H1 (cell line): Measurements from ENCODE around the gene TBC1D9. TPM values are rescaled to one million over a fixed set of nuclear protein-coding genes. Genes with fewer than 3 reads are reported as not detected.

Experiments
- CTCF ChIA-PET: fragments of 300-600 bp; sonication (Branson Sonifier 250); formaldehyde crosslinking; loops from one replicate; lab custom pipeline; 2021; ENCODE audit not compliant: partially characterized antibody; lab: Charles Lee
- POLR2A ChIA-PET: fragments of 300-600 bp; sonication (Branson Sonifier 250); formaldehyde crosslinking; loops from one replicate; lab custom pipeline; 2021; ENCODE audit warnings: inconsistent platforms; ENCODE audit not compliant: partially characterized antibody; lab: Charles Lee
- DNase-seq, 2 experiments: peaks; one replicate each; pipeline versions ENCODE4 v3.0.0 to v3.0.0-alpha.2; 2010 to 2022; ENCODE audit warnings: low spot score in 2 of 2, low read depth in 1 of 2, mixed read lengths in 1 of 2
- FAIRE-seq: peaks from 2 replicates; lab custom pipeline; 2011; peaks lifted over from hg19 to GRCh38; lab: Jason Lieb, UNC
- H2AFZ ChIP-seq: 2 replicates; pipeline ENCODE4 v1.8.1; 2012; ENCODE audit warnings: low read length, inconsistent platforms
- H2AK5ac ChIP-seq: 2 replicates; pipeline ENCODE4 v1.6.1; 2013; ENCODE audit warnings: low read depth, low read length
- H2BK120ac ChIP-seq: replicated peaks from 2 replicates; pipeline ENCODE3; 2013; ENCODE audit warnings: low read depth, low read length, inconsistent platforms
- H2BK12ac ChIP-seq: 2 replicates; pipeline ENCODE4 v1.6.1; 2013; ENCODE audit warnings: low read depth, low read length
- H2BK15ac ChIP-seq: 2 replicates; pipeline ENCODE4 v1.6.1; 2013; ENCODE audit warnings: low read length
- H2BK20ac ChIP-seq: 2 replicates; pipeline ENCODE4 v1.6.1; 2013; ENCODE audit warnings: low read length
- H2BK5ac ChIP-seq: 2 replicates; pipeline ENCODE4 v1.6.1; 2013; ENCODE audit warnings: low read depth, low read length
- H3K14ac ChIP-seq: 2 replicates; pipeline ENCODE4 v1.6.1; 2013; ENCODE audit warnings: inconsistent platforms; ENCODE audit not compliant: insufficient read length
- H3K18ac ChIP-seq: 2 replicates; pipeline ENCODE4 v1.6.1; 2013; ENCODE audit warnings: low read length; ENCODE audit errors: extremely low read depth
- H3K23ac ChIP-seq: 2 replicates; pipeline ENCODE4 v1.6.1; 2013; ENCODE audit warnings: inconsistent platforms; ENCODE audit not compliant: insufficient read length
- H3K23me2 ChIP-seq: 2 replicates; pipeline ENCODE4 v1.6.1; 2013; ENCODE audit warnings: low read depth, low read length
- H3K27ac ChIP-seq: 2 replicates; pipeline ENCODE4 v1.6.1; 2011; ENCODE audit warnings: low read depth, low read length, inconsistent platforms
- H3K27me3 ChIP-seq, 4 experiments: replicated peaks in 1 of 4; 1 replicate in 1 of 4; 2 replicates in 3 of 4; pipeline versions ENCODE4 v1.6.1 to v1.8.1; 2011 to 2013; ENCODE audit warnings: low read length in 3 of 4, mild to moderate bottlenecking in 3 of 4, inconsistent platforms in 2 of 4, mixed read lengths in 2 of 4, moderate library complexity in 1 of 4; ENCODE audit not compliant: control insufficient read depth in 3 of 4, insufficient read depth in 3 of 4; ENCODE audit errors: extremely low read depth in 1 of 4
- H3K36me3 ChIP-seq, 4 experiments: 2 replicates each; pipeline versions ENCODE4 v1.6.1 to v1.8.1; 2011 to 2013; ENCODE audit warnings: mild to moderate bottlenecking in 4 of 4, low read length in 3 of 4, moderate library complexity in 2 of 4, control low read depth in 1 of 4, inconsistent platforms in 1 of 4; ENCODE audit not compliant: insufficient read depth in 4 of 4, control insufficient read depth in 2 of 4
- H3K4ac ChIP-seq: replicated peaks from 2 replicates; pipeline ENCODE3; 2013; ENCODE audit warnings: low read length, low read depth, mixed read lengths, inconsistent platforms; ENCODE audit not compliant: insufficient read length
- H3K4me1 ChIP-seq, 4 experiments: replicated peaks in 1 of 4; 1 replicate in 1 of 4; 2 replicates in 3 of 4; pipeline versions ENCODE4 v1.6.1 to v1.8.1; 2011 to 2013; ENCODE audit warnings: low read length in 3 of 4, inconsistent platforms in 2 of 4, mixed read lengths in 1 of 4; ENCODE audit not compliant: insufficient read depth in 4 of 4, control insufficient read depth in 3 of 4
- H3K4me2 ChIP-seq, 2 experiments: 2 replicates each; pipeline versions ENCODE4 v1.6.1 to v1.8.1; 2011 to 2013; ENCODE audit warnings: low read depth in 2 of 2, low read length in 2 of 2, control low read depth in 1 of 2, inconsistent platforms in 1 of 2, mild to moderate bottlenecking in 1 of 2; ENCODE audit not compliant: insufficient read depth in 1 of 2
- H3K4me3 ChIP-seq, 4 experiments: fragments of 200-600, 300-600 bp in 1 of 4; sonication (generic), shearing (Covaris generic), sonication (Bioruptor Twin) in 1 of 4; 2 replicates each; pipeline versions ENCODE4 v1.5.1 to v1.8.1; 2011 to 2016; ENCODE audit warnings: low read length in 4 of 4, low read depth in 3 of 4, control low read depth in 2 of 4, inconsistent platforms in 2 of 4, mild to moderate bottlenecking in 2 of 4, mixed read lengths in 1 of 4, moderate library complexity in 1 of 4; ENCODE audit not compliant: insufficient read depth in 2 of 4; ENCODE audit errors: extremely low read depth in 1 of 4
- H3K56ac ChIP-seq: replicated peaks from 2 replicates; pipeline ENCODE3; 2013; ENCODE audit warnings: low read depth, mild to moderate bottlenecking, mixed read lengths, low read length, inconsistent platforms; ENCODE audit not compliant: insufficient read length
- H3K79me1 ChIP-seq: 2 replicates; pipeline ENCODE4 v1.6.1; 2013; ENCODE audit warnings: low read depth, low read length, control low read depth
- H3K79me2 ChIP-seq, 2 experiments: 2 replicates each; pipeline versions ENCODE4 v1.6.1 to v1.8.1; 2012 to 2013; ENCODE audit warnings: low read length in 2 of 2, mild to moderate bottlenecking in 2 of 2, inconsistent platforms in 1 of 2; ENCODE audit not compliant: insufficient read depth in 2 of 2, control insufficient read depth in 1 of 2
- H3K9ac ChIP-seq, 4 experiments: replicated peaks in 1 of 4; 1 replicate in 1 of 4; 2 replicates in 3 of 4; pipeline versions ENCODE4 v1.6.1 to v1.8.1; 2011 to 2013; ENCODE audit warnings: low read depth in 3 of 4, low read length in 3 of 4, control low read depth in 2 of 4, mild to moderate bottlenecking in 2 of 4, moderate library complexity in 2 of 4, inconsistent platforms in 1 of 4; ENCODE audit errors: extremely low read depth in 1 of 4
- H3K9me3 ChIP-seq, 2 experiments: 2 replicates each; pipeline versions ENCODE4 v1.6.1 to v1.8.1; 2012 to 2013; ENCODE audit warnings: mild to moderate bottlenecking in 2 of 2, moderate library complexity in 2 of 2, control low read depth in 1 of 2, inconsistent platforms in 1 of 2, low read depth in 1 of 2, low read length in 1 of 2, mixed read lengths in 1 of 2; ENCODE audit not compliant: insufficient read depth in 2 of 2
- H4K20me1 ChIP-seq, 2 experiments: replicated peaks in 1 of 2; 2 replicates each; pipeline versions ENCODE3 to v1.8.1; 2011 to 2013; ENCODE audit warnings: inconsistent platforms in 2 of 2, low read length in 2 of 2, mild to moderate bottlenecking in 1 of 2; ENCODE audit not compliant: insufficient read depth in 2 of 2, control insufficient read depth in 1 of 2
- H4K5ac ChIP-seq: 2 replicates; pipeline ENCODE4 v1.6.1; 2013; ENCODE audit warnings: low read length, low read depth, mixed read lengths, inconsistent platforms; ENCODE audit not compliant: insufficient read length
- H4K8ac ChIP-seq: 2 replicates; pipeline ENCODE4 v1.8.0; 2013; ENCODE audit warnings: mild to moderate bottlenecking, moderate library complexity, low read length, inconsistent platforms; ENCODE audit not compliant: insufficient read depth; ENCODE audit errors: extremely low read depth
- H4K91ac ChIP-seq: replicated peaks from 2 replicates; pipeline ENCODE3; 2013; ENCODE audit warnings: low read length, mixed read lengths, inconsistent platforms; ENCODE audit not compliant: insufficient read length
- ASH2L ChIP-seq: fragments of 200-600, 300-600 bp; sonication (generic); IDR thresholded peaks from one replicate; pipeline ENCODE4 v1.7.1; 2017; ENCODE audit warnings: low read length
- CBX5 ChIP-seq: fragments of 300-800, 300-1000 bp; sonication (generic); IDR thresholded peaks from 2 replicates; pipeline ENCODE4 v1.7.1; 2016; ENCODE audit warnings: antibody characterized with exemption, low read length, low read depth
- CBX8 ChIP-seq: fragments of 300-800, 300-1000 bp; sonication (generic); IDR thresholded peaks from 2 replicates; pipeline ENCODE4 v1.7.1; 2016; ENCODE audit warnings: low read depth, low read length, borderline replicate concordance
- CREB1 ChIP-seq: IDR thresholded peaks from 2 replicates; pipeline ENCODE4 v1.6.1; 2012; ENCODE audit warnings: inconsistent platforms
- EP300 ChIP-seq, 2 experiments: IDR thresholded peaks; 1 replicate in 1 of 2; 2 replicates in 1 of 2; pipeline ENCODE4 v1.6.1; 2011 to 2012; ENCODE audit warnings: low read depth in 2 of 2, low read length in 2 of 2, mild to moderate bottlenecking in 2 of 2, borderline replicate concordance in 1 of 2, inconsistent platforms in 1 of 2, moderate library complexity in 1 of 2
- GABPA ChIP-seq: IDR thresholded peaks from 2 replicates; pipeline ENCODE4 v1.6.1; 2011; ENCODE audit warnings: mild to moderate bottlenecking, low read length, moderate library complexity, borderline replicate concordance; ENCODE audit not compliant: insufficient read depth
- HDAC2 ChIP-seq, 2 experiments: fragments of 300-600 bp in 1 of 2; sonication (generic) in 1 of 2; IDR thresholded peaks; 2 replicates each; pipeline ENCODE4 v1.6.1; 2011 to 2012; ENCODE audit warnings: low read depth in 2 of 2, low read length in 2 of 2, mild to moderate bottlenecking in 2 of 2, moderate library complexity in 2 of 2, borderline replicate concordance in 1 of 2, inconsistent platforms in 1 of 2
- KDM4A ChIP-seq: IDR thresholded peaks from one replicate; pipeline ENCODE4 v1.7.1; 2012; ENCODE audit warnings: low read depth, mild to moderate bottlenecking, moderate library complexity, low read length, inconsistent platforms; ENCODE audit not compliant: severe bottlenecking
- KDM5A ChIP-seq: fragments of 200-600 bp; IDR thresholded peaks from 2 replicates; pipeline ENCODE4 v1.7.1; 2012; ENCODE audit warnings: mild to moderate bottlenecking, low read length, inconsistent platforms, mixed read lengths
- MAFK ChIP-seq: IDR thresholded peaks from 2 replicates; pipeline ENCODE4 v1.6.1; 2012; ENCODE audit warnings: low read depth, mild to moderate bottlenecking, improper control_type of control experiment, low read length
- SAP30 ChIP-seq: fragments of 300-600 bp; sonication (generic); IDR thresholded peaks from 2 replicates; pipeline ENCODE4 v1.7.1; 2012; ENCODE audit warnings: low read length, moderate library complexity, mild to moderate bottlenecking, inconsistent platforms; ENCODE audit not compliant: insufficient read depth, insufficient replicate concordance
- SP2 ChIP-seq: IDR thresholded peaks from 2 replicates; pipeline ENCODE4 v1.6.1; 2012; ENCODE audit warnings: mild to moderate bottlenecking, low read length, inconsistent platforms
- SUZ12 ChIP-seq: fragments of 200-600 bp; sonication (generic); IDR thresholded peaks from 2 replicates; pipeline ENCODE4 v1.6.1; 2012; ENCODE audit warnings: mild to moderate bottlenecking, inconsistent platforms, low read length, moderate library complexity, mixed read lengths
- TAF1 ChIP-seq: IDR thresholded peaks from 2 replicates; pipeline ENCODE4 v1.6.1; 2011; ENCODE audit warnings: mild to moderate bottlenecking, low read depth, low read length
- TBP ChIP-seq: IDR thresholded peaks from 2 replicates; pipeline ENCODE4 v1.6.1; 2011; ENCODE audit warnings: low read depth, low read length, improper control_type of control experiment
- WGBS, 2 experiments: shearing (Covaris generic) in 1 of 2; methylation state at CpG; one replicate each; pipeline versions ENCODE4 v1.1.6 to v1.1.7; 2013 to 2015; ENCODE audit warnings: low lambda C conversion rate in 2 of 2, mixed read lengths in 2 of 2, inconsistent platforms in 1 of 2, low coverage in 1 of 2, missing lambda C conversion rate in 1 of 2; ENCODE audit not compliant: insufficient replicate concordance in 2 of 2, insufficient coverage in 1 of 2, insufficient read length in 1 of 2; ENCODE audit errors: extremely low coverage in 1 of 2, missing lambda C conversion rate in 1 of 2; 5-methylcytosine and 5-hydroxymethylcytosine counted together
- polyA plus RNA-seq, 7 experiments: library from polyadenylated mRNA; depleted of rRNA in 3 of 7; stranded (reverse) in 5 of 7; unstranded in 2 of 7; fragments of >200 nt in 5 of 7; fragments of 200-250 nt in 2 of 7; gene quantifications; 1 replicate in 5 of 7; 2 replicates in 1 of 7; 4 replicates in 1 of 7; pipeline versions ENCODE4 v1.2.1 to v1.2.3, GENCODE V29; 2011 to 2013; ENCODE audit warnings: missing spikeins in 2 of 7, mixed read lengths in 2 of 7
- total RNA-seq: library from RNA; stranded (reverse); fragmentation: NEBNext Ultra II Directional; extraction: Animal tissue kit (Norgen Biotek cat#: 25700); gene quantifications from 2 replicates; pipeline ENCODE4 v1.2.1, GENCODE V29; 2021

TBC1D9 gene
- total and polyA plus RNA-seq, 2 of the 8 experiments (the other 6 are each of a cell fraction or from before 2014, with no cell fraction given) = 0.94 to 1.0 TPM

- Histone ChIP-seq H3K18ac (no peak overlapping the region), H2BK120ac (no peak overlapping the region), H3K27ac (no peak overlapping the region), H2BK15ac (no peak overlapping the region), H3K23me2 (no peaks in the 10 kb centered on the region; the same call in 1 of the 2 replicates), H2BK20ac (no peak overlapping the region), H4K8ac (no peak overlapping the region), H3K27me3 (no peaks in the 10 kb centered on the region), H3K79me2 (no peaks in the 10 kb centered on the region), H3K56ac (no peak overlapping the region), H2AK5ac (no peak overlapping the region), H4K5ac (no peak overlapping the region), H3K23ac (no peak overlapping the region), H3K9me3 (peaks cover 6 to 8% of the 10 kb centered on the region in 2 experiments), H3K9ac (no peak overlapping the region), H3K4ac (no peak overlapping the region), H2AFZ (no peak overlapping the region), H4K20me1 (no peaks in the 10 kb centered on the region), H3K4me2 (no peak overlapping the region), H2BK12ac (no peak overlapping the region), H3K14ac (no peak overlapping the region), H4K91ac (no peak overlapping the region), H2BK5ac (no peak overlapping the region), H3K4me1 (no peaks in the 10 kb centered on the region; a peak in 1 of 7 replicates), H3K4me3 (no peak overlapping the region), H3K79me1 (no peaks in the 10 kb centered on the region), H3K36me3 (no peaks in the 10 kb centered on the region)
- FAIRE-seq (no peak), DNase-seq (no peak)
- no peak for TF ChIP-seq ASH2L
- TF ChIP-seq GABPA = no peak
- no peak for TF ChIP-seq SP2
- no peak for TF ChIP-seq CBX8
- no peak for TF ChIP-seq SAP30
- TF ChIP-seq KDM5A = no peak
- no peak for TF ChIP-seq CBX5
- TF ChIP-seq SUZ12 = no peak
- TF ChIP-seq EP300 (IDR thresholded peaks at IDR 0.05; ENCODE audit: borderline replicate concordance in 1 of 2, low read depth in 2 of 2, low read length in 2 of 2) = no peak
- TF ChIP-seq MAFK = no peak
- no peak for TF ChIP-seq TAF1
- no peak for TF ChIP-seq CREB1
- no peak for TF ChIP-seq KDM4A
- no peak for TF ChIP-seq TBP
- no peak for TF ChIP-seq HDAC2 (IDR thresholded peaks at IDR 0.05; ENCODE audit: borderline replicate concordance in 1 of 2, low read depth in 2 of 2, low read length in 2 of 2)
- WGBS, 2 experiments = 100% methylated on average over 1 of the region's 1 CpG; no CpG with 5 or more reads in 1 of the 2 experiments
- CTCF ChIA-PET = no interaction called here
- POLR2A ChIA-PET = no interaction called here
Observed at GRCh38 chr4:140706665-140707064, 49.5 kb downstream of the TBC1D9 start.
